Measurements from ENCODE around the gene MAGI1.
A peak's percentile ranks its signal among the peaks of the same experiment; 100 is the strongest.
"Not testable (repeated sequence)": the region's sequence is repeated elsewhere in the genome, so short reads cannot be mapped to it uniquely, and the experiment has no call there.

Gene MAGI1

GRCh38 chr3:65607965-65608460 lies 430.7 kb downstream of the MAGI1 start:
- DNase-seq = not testable (repeated sequence)

GRCh38 chr3:65607101-65607500 lies 431.6 kb downstream of the MAGI1 start:
- DNase-seq = no peak

GRCh38 chr3:65605876-65606432 lies 432.8 kb downstream of the MAGI1 start:
- no peak for DNase-seq

GRCh38 chr3:65604863-65605526 lies 433.7 kb downstream of the MAGI1 start:
- DNase-seq = no peak

GRCh38 chr3:65603631-65604030 lies 435.1 kb downstream of the MAGI1 start:
- DNase-seq = no peak

- DNase-seq = no peak
Measured at GRCh38 chr3:65600888-65601287, 437.8 kb downstream of the MAGI1 start.

GRCh38 chr3:65597952-65598413 lies 440.7 kb downstream of the MAGI1 start:
- DNase-seq = no peak

- peak; percentile 54 for DNase-seq
Measured at GRCh38 chr3:65597226-65597951, 441.3 kb downstream of the MAGI1 start.

GRCh38 chr3:65596571-65597225 lies 442.0 kb downstream of the MAGI1 start:
- DNase-seq = peak; percentile 54

- DNase-seq = no peak
Measured at GRCh38 chr3:65596029-65596300, 442.8 kb downstream of the MAGI1 start.

GRCh38 chr3:65595222-65596028 lies 443.3 kb downstream of the MAGI1 start:
- DNase-seq = no peak

GRCh38 chr3:65593780-65594752 lies 444.7 kb downstream of the MAGI1 start:
- no peak for DNase-seq

- DNase-seq = no peak
Measured at GRCh38 chr3:65591313-65591712, 447.4 kb downstream of the MAGI1 start.

- no peak for DNase-seq
Measured at GRCh38 chr3:65588884-65589283, 449.8 kb downstream of the MAGI1 start.

GRCh38 chr3:65587650-65588439 lies 450.9 kb downstream of the MAGI1 start:
- DNase-seq = no peak

- DNase-seq = no peak
Measured at GRCh38 chr3:65584913-65585312, 453.8 kb downstream of the MAGI1 start.

- no peak for DNase-seq
Measured at GRCh38 chr3:65584002-65584401, 454.7 kb downstream of the MAGI1 start.

GRCh38 chr3:65583188-65583587 lies 455.5 kb downstream of the MAGI1 start:
- no peak for DNase-seq

GRCh38 chr3:65582012-65582717 lies 456.6 kb downstream of the MAGI1 start:
- no peak for DNase-seq

GRCh38 chr3:65581313-65581712 lies 457.4 kb downstream of the MAGI1 start:
- DNase-seq = no peak

All from NCI-H1105 treated with DMSO at 0.1 percent for 48 hours (cell line).